Colonic mucosa (tissue), 4 donors: Measurements from ENCODE around the gene ENPEP. TPM values are rescaled to one million over a fixed set of nuclear protein-coding genes. Genes with fewer than 3 reads are reported as not detected.

ENCODE experiments used
- DNase-seq: peaks from one replicate; pipeline ENCODE4 v3.0.0-alpha.2; 2020
- H3K27ac ChIP-seq: fragments of 200-600 bp; one replicate; pipeline ENCODE4 v1.8.0; 2021
- H3K27me3 ChIP-seq: fragments of 200-600 bp; one replicate; pipeline ENCODE4 v1.8.0; 2021
- H3K36me3 ChIP-seq: fragments of 200-600 bp; one replicate; pipeline ENCODE4 v1.8.0; 2021
- H3K4me1 ChIP-seq: fragments of 200-600 bp; one replicate; pipeline ENCODE4 v1.8.0; 2021; ENCODE audit warnings: mild to moderate bottlenecking
- H3K4me3 ChIP-seq: fragments of 200-600 bp; one replicate; pipeline ENCODE4 v1.8.0; 2021
- H3K9ac ChIP-seq, 2 donors: one replicate each; pipeline ENCODE4 v1.7.0; 2013; ENCODE audit warnings: control low read depth in 2 of 2, low read depth in 2 of 2, low read length in 2 of 2
- H3K9me3 ChIP-seq: fragments of 200-600 bp; one replicate; pipeline ENCODE4 v1.8.0; 2021
- CTCF ChIP-seq: fragments of 200-600 bp; IDR thresholded peaks from one replicate; pipeline ENCODE4 v1.8.0; 2022; ENCODE audit warnings: antibody characterized with exemption, mild to moderate bottlenecking
- intact Hi-C: fragments of 100-400 bp; cut with DNase I; formaldehyde crosslinking; loops from one replicate; pipeline ENCODE4 v1.14.1; 2022
- total RNA-seq, 2 donors: library from RNA; stranded (reverse); fragmentation: NEBNext Ultra II Directional in 1 of 2; extraction: Animal tissue kit (Norgen Biotek cat#: 25700) in 1 of 2; gene quantifications; one replicate each; pipeline ENCODE4 v1.2.1, GENCODE V29; 2021
- donor health status: healthy.
- donor health status: DM: no; HTN: no; CAD: no.
- donor health status: DM: no; HTN: no; CAD: no.

Gene ENPEP
- total RNA-seq, 2 donors from 2014 or later, result 0.27 to 0.88 TPM

DNA sequence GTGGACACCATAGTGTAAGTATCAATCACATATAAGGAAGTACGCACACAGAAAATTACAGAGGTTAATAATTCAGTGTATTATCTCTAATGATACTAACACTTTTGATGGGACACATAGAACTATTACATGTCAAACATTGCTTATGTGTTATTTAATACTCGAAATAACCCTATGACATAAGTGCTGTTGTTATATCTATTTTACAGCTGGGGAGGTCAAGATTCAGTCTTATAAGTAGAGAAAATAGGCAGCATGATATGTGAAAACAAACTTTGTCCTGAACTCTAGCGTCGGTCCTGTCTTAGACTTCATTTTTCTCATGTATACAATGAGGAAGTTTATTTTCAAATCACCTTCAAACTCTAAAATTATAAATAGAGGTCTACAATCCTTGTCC, 23.2 kb downstream of the ENPEP start:
- intact Hi-C loops, result no loop called here
- H3K27ac ChIP-seq, result no peak overlapping the region
- no peaks in the 10 kb centered on the region for H3K4me1 ChIP-seq

DNA sequence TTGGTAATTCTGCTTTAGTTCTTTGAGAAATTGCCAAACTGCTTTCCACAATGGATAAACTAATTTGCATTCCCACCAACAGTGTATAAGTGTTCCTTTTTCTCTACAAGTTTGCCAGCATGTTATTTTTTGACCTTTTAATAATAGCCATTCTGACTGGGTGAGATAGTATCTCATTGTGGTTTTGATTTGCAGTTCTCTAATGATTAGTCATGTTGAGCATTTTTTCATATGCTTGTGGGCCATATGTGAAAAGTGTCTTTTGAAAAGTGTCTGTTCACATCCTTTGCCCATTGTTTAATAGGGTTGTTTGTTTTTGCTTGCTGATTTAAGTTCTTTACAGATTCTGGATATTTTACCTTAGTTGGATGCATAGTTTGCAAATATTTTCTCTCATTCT, 25.9 kb downstream of the ENPEP start:
- Histone ChIP-seq H3K9me3 (no peaks in the 10 kb centered on the region), H3K4me3 (no peak overlapping the region), H3K27me3 (no peaks in the 10 kb centered on the region), H3K27ac (no peak overlapping the region), H3K4me1 (no peaks in the 10 kb centered on the region), H3K9ac (no peak overlapping the region), H3K36me3 (no peaks in the 10 kb centered on the region)
- TF ChIP-seq CTCF, result no peak
- intact Hi-C loops, result no loop called here
- no peak for DNase-seq

More for the DNA sequence above, 23.2 kb downstream of the ENPEP start:
- TF ChIP-seq CTCF, result no peak
- no peak overlapping the region for H3K9ac ChIP-seq
- H3K9me3 ChIP-seq, result no peaks in the 10 kb centered on the region
- DNase-seq, result no peak
- H3K36me3 ChIP-seq, result no peaks in the 10 kb centered on the region
- H3K27me3 ChIP-seq, result no peaks in the 10 kb centered on the region
- H3K4me3 ChIP-seq, result no peak overlapping the region

GRCh38 chr4:110503270-110504083, 27.5 kb downstream of the ENPEP start:
- DNase-seq, result no peak
- Histone ChIP-seq H3K4me3 (no peak overlapping the region), H3K4me1 (no peaks in the 10 kb centered on the region), H3K9ac (no peak overlapping the region), H3K27ac (no peak overlapping the region), H3K9me3 (no peaks in the 10 kb centered on the region), H3K27me3 (no peaks in the 10 kb centered on the region), H3K36me3 (no peaks in the 10 kb centered on the region)
- intact Hi-C loops, result no loop called here
- TF ChIP-seq CTCF, result no peak

DNA sequence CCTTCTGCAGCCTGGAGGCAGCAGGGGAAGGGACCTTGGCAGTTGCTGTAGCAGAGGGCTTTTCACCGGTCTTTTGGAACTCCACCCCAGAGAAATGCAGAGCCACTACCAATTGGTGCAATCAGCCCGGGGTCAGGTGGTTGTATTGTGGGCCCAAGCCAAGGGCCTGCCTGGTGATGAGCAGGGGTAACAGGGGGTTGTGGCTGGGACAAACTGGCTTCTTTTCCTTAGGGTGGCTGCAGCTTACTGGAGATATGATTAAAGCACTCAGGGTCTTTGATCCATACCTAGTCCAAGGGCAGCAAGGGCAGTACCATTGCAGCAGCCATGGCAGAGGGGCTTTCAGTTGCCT, 28.1 kb downstream of the ENPEP start:
- intact Hi-C loops, result no loop called here
- no peak overlapping the region for H3K27ac ChIP-seq
- H3K4me1 ChIP-seq, result no peaks in the 10 kb centered on the region
- TF ChIP-seq CTCF, result no peak
- no peaks in the 10 kb centered on the region for H3K9me3 ChIP-seq
- H3K27me3 ChIP-seq, result no peaks in the 10 kb centered on the region
- no peaks in the 10 kb centered on the region for H3K36me3 ChIP-seq
- no peak for DNase-seq
- H3K9ac ChIP-seq, result no peak overlapping the region
- no peak overlapping the region for H3K4me3 ChIP-seq

GRCh38 chr4:110505440-110505839, 29.5 kb downstream of the ENPEP start:
- H3K9ac ChIP-seq, result no peak overlapping the region
- TF ChIP-seq CTCF, result no peak
- H3K36me3 ChIP-seq, result no peaks in the 10 kb centered on the region
- intact Hi-C loops, result no loop called here
- H3K4me3 ChIP-seq, result no peak overlapping the region
- DNase-seq, result no peak
- no peaks in the 10 kb centered on the region for H3K9me3 ChIP-seq
- H3K27me3 ChIP-seq, result no peaks in the 10 kb centered on the region
- no peak overlapping the region for H3K27ac ChIP-seq
- H3K4me1 ChIP-seq, result no peaks in the 10 kb centered on the region
